DOHH2 (cell line): Measurements from ENCODE around the gene HOXC4.
"Not testable (repeated sequence)": the region's sequence is repeated elsewhere in the genome, so short reads cannot be mapped to it uniquely, and the experiment has no call there.

Experiments
- EZH2phosphoT487 ChIP-seq: fragments of 200-600 bp; sonication (generic); IDR thresholded peaks from 2 replicates; pipeline ENCODE4 v1.6.1; 2017; ENCODE audit warnings: borderline replicate concordance, mild to moderate bottlenecking, antibody characterized with exemption, low read length, moderate library complexity, mixed read lengths
- TF ChIP-seq, protein P1 (sequence below): fragments of 200-600 bp; sonication (generic); IDR thresholded peaks from one replicate; pipeline ENCODE4 v1.5.1; 2014; ENCODE audit warnings: antibody characterized with exemption, mild to moderate bottlenecking, low read depth, low read length; ENCODE audit not compliant: poor library complexity, severe bottlenecking

DNA sequence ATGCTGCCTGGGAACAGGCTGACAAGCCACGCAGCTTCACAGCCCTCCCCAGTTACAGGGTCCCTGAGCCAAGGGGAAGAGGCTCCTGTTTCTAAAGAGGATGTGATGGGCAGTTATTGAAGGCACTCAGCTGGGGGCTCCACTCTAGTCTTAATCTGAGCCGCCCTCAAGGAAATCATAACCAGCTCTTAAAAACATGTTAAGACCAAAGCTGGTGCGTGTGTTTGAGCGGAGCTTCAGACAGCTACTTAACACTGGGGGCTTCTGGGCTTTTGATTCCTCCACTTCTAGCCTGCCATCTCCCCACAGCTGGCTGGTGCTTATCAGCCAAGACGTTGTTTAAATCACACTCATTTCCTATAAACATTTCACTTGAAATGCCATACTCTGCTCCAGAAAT is 42.3 kb downstream of the HOXC4 start:
- TF ChIP-seq, protein P1, sequence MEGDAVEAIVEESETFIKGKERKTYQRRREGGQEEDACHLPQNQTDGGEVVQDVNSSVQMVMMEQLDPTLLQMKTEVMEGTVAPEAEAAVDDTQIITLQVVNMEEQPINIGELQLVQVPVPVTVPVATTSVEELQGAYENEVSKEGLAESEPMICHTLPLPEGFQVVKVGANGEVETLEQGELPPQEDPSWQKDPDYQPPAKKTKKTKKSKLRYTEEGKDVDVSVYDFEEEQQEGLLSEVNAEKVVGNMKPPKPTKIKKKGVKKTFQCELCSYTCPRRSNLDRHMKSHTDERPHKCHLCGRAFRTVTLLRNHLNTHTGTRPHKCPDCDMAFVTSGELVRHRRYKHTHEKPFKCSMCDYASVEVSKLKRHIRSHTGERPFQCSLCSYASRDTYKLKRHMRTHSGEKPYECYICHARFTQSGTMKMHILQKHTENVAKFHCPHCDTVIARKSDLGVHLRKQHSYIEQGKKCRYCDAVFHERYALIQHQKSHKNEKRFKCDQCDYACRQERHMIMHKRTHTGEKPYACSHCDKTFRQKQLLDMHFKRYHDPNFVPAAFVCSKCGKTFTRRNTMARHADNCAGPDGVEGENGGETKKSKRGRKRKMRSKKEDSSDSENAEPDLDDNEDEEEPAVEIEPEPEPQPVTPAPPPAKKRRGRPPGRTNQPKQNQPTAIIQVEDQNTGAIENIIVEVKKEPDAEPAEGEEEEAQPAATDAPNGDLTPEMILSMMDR, result not testable (repeated sequence)
- not testable (repeated sequence) for TF ChIP-seq EZH2phosphoT487
